Medulla oblongata (tissue), 1 donor: ENCODE data around the gene SHMT1.

ENCODE experiments used
- DNase-seq: peaks from one replicate; pipeline ENCODE4 v3.0.0-alpha.2; 2015; ENCODE audit errors: extremely low spot score

Gene SHMT1

GRCh38 chr17:18285296-18285695 lies 78.1 kb downstream of the SHMT1 start:
- DNase-seq, result no peak

- no peak for DNase-seq
These were observed 81.6 kb downstream of the SHMT1 start for GRCh38 chr17:18281788-18282187.

GRCh38 chr17:18280766-18281371 lies 82.5 kb downstream of the SHMT1 start:
- no peak for DNase-seq

GRCh38 chr17:18280249-18280648 lies 83.1 kb downstream of the SHMT1 start:
- DNase-seq, result no peak

- DNase-seq, result no peak
These were observed 84.5 kb downstream of the SHMT1 start for GRCh38 chr17:18278867-18279266.
